Spleen (tissue), 7 donors: Measurements from ENCODE around the gene CD8B2.

Experiments used
- CTCF ChIP-seq, 11 experiments: fragments of 200-600 bp in 7 of 11; fragments of 450-650 bp in 4 of 11; sonication (generic) in 4 of 11; IDR thresholded peaks in 8 of 11; conservative IDR thresholded peaks in 3 of 11; 1 replicate in 7 of 11; 2 replicates in 4 of 11; pipeline versions ENCODE4 v1.4.0 to v1.8.0; 2016 to 2021; ENCODE audit warnings: antibody characterized with exemption in 11 of 11, inconsistent platforms in 4 of 11, mild to moderate bottlenecking in 1 of 11
- POLR2AphosphoS5 ChIP-seq, 3 donors: sonication (generic); formaldehyde crosslinking; IDR thresholded peaks; one replicate each; pipeline ENCODE4 v1.5.1; 2017; ENCODE audit warnings: antibody characterized with exemption in 3 of 3
- donor health status: DM: no; HTN: no; CAD: no; lungs with moderate emphysema.
- donor health status: DM: no; HTN: no; CAD: no.
- donor health status: DM: no; HTN: no; CAD: no.

- TF ChIP-seq CTCF (IDR thresholded peaks at IDR 0.05 in 8 of 11, conservative IDR thresholded peaks at IDR 0.05 in 3 of 11) (no peak), POLR2AphosphoS5 (IDR thresholded peaks at IDR 0.05) (no peak)
These were observed 29.3 kb downstream of the CD8B2 start for GRCh38 chr2:106516436-106516835.
